GM19351 (cell line): Measurements from ENCODE around the gene KDM1A.
"Not testable (repeated sequence)": the region's sequence is repeated elsewhere in the genome, so short reads cannot be mapped to it uniquely, and the experiment has no call there.

Experiments used
- ATAC-seq: cut with Tn5 transposase; IDR thresholded peaks from one replicate; pipeline ENCODE4 v1.9.1; 2021; ENCODE audit warnings: mild to moderate bottlenecking, moderate library complexity; ENCODE audit not compliant: unreplicated experiment

Gene KDM1A

DNA sequence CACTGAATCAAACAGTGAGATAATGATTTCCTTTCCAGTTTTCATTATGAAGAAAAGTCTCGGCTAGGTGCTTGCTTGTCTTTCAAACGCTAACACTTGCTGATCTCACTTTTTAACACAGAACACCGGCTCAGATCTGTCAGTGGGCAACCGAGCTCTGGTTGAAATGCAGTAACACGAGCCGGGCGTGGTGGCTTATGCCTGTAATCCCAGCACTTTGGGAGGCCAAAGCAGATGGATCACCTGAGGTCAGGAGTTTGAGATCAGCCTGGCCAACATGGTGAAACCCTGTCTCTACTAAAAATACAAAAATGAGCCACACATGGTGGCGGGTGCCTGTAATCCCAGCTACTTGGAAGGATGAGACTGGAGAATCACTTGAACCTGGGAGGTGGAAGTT, 9.2 kb upstream of the KDM1A start:
- ATAC-seq: not testable (repeated sequence)

DNA sequence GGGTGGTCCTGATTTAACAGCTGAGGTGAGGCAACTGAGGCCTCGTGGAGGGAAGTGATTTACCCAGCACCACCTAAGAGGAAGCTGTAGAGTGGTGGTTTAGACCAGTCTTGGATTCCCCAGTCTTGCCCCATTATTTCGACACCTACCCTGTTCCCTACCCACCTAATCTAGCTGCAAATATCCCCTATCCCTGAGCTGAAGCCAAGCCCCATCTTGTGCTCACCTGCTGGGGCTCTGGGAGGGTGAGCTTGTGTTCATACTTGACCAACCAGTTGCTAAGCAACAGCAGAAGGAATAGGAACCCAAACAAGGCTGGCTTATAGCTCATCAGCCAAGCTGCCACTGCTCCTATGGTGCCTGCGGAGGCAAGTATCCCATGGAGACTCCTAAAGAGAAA, 5.6 kb upstream of the KDM1A start:
- no peak for ATAC-seq

DNA sequence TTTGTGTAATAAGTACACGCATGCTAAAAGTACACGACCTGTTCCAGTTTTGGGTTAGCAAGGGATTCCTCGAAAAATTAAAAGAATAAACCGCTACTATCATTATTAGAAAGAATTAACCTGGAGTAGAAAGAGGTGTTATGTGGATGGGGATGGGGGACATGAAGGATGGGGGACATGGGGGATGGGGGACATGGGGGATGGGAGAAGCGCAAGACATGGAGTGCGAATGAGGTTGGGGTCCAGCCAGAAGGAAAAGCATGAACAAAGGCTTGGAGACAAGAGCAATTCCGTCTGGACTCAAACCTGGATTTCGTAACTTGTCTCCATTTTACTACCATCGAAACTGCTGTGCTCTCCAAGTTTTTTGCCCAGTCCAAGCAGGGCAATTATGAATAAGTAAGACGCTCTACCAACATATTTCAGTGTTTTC, 591 bp upstream of the KDM1A start:
- ATAC-seq: no peak

GRCh38 chr1:23019863-23020625, 776 bp downstream of the KDM1A start:
- ATAC-seq: peak; percentile 11

- ATAC-seq: no peak
These were observed 1.6 kb downstream of the KDM1A start for GRCh38 chr1:23020706-23021405.

- ATAC-seq: no peak
These were observed 2.6 kb downstream of the KDM1A start for GRCh38 chr1:23021834-23022233.

DNA sequence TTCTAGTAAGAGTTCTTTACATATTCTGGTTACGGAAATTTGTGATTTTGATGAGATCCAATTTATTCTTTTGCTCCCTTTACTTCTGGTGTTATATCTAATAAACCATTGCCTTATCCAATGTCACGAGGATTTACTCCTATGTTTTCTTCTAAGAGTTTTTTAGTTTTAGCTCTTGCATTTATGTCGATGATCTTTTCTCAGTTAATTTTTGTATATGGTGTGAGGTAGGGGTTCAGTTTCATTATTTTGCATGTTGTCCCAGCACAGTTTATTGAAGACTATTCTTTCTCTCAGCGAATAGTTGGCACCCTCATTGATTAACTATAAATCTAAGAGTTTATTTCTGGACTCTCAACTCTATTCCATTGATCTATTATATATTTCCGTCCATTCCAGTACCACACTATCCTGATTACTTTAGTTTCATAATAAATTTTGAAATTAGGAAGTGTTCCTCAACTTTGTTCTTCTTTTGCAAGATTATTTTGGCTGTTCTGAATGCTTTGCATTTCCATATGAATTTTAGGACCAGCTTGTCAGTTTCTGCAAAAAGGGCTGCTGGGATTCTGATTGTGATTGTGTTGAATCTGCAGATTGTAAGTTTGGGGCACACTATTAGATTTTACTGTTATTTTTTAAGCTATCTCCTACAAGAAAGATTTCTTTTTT, 4.0 kb downstream of the KDM1A start:
- ATAC-seq: no peak

DNA sequence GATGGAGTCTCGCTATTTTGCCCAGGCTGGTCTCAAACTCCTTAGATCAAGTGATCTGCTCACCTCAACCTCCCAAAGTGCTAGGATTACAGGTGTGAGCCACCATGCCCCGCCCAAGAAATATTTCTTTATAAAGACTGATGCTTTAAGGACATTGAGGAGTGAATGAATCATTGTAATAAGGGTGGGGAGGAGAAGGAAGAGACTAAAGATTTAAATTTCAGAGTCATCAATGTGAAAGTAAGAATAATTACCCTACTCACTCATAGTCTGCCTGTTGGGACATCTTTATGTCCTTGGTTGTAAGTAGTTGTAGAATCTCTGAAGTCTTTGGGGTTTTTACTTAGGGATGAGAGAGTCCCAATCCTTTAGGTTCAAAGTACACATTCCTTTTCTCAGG, 7.3 kb downstream of the KDM1A start:
- ATAC-seq: no peak

DNA sequence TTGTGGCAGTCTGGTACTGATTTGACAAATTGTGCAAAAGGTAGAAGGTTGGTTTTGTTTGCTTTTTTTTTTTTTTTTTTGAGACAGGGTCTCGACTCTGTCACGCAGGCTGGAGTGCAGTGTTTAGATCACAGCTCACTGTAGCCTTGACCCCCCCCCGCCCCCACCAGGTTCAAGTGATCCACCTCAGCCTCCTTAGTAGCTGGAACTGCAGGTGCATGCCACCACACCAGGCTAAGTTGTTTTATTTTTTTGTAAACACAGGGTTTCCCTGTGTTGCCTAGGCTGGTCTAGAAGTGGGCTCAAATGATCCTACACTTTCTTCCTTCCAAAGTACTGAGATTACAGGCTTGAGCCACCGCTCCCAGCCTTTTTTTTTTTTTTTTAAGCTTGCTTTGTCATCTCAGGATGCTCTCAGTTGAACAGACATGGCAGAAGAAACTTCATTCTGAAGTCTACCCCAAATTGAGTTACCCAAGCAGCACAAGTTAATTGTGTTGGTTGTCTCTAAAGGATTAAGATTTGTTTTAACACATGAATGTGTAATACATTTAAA, 8.2 kb downstream of the KDM1A start:
- ATAC-seq: no peak

- no peak for ATAC-seq
These were observed 10.1 kb downstream of the KDM1A start for GRCh38 chr1:23029337-23029736.

- ATAC-seq: no peak
These were observed 16.7 kb downstream of the KDM1A start for GRCh38 chr1:23035823-23036452.

DNA sequence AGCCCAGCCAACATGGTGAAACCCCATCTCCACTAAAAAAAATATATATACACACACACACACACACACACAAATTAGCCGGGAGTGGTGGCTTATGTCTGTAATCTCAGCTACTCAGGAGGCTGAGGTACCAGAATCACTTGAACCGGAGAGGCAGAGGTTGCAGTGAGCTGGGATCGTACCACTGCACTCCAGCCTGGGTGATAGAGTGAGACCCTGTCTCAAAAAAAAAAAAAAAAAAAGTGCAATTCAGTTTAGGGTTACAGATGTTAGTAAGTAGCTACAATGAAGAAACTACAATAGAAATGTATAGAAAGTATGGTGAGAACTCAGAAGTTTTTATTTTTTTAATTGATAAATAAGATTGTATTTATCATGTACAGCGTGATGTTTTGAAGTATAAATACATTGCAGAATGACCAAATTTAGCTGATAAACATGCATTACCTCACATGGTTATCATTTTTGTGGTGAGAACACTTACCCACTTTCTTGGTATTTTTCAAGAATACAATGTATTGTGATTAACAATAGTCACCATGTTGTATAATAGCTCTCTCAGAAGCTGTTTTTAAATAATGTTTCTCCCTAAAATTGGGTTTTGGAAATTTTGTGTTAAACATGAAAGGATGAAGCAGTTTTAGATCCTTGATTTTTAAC, 17.9 kb downstream of the KDM1A start:
- ATAC-seq: no peak

DNA sequence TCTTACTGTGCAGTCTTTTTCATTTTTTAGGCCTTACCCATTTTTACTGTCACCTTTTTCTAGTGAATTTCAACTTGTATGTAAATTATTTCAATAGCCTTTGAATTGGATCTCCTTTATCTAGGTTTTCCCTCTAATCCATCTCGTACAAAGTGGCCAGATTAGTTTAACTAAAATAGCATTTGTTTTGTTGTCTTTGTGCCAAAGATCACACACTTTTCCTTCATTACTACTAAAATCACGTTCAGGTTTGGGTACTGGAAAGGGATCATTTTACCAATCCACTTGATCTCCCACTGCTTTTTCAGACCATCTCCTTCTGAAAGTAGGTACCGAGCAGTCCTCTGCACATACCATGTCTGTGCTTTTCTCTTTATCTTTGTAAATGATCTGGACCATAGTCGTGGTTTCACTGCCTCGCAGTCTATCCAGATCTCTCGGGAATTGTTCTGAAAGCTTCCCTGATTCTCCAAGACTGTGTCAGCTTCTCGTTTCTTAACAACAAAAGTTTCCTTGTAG, 20.1 kb downstream of the KDM1A start:
- ATAC-seq: no peak

DNA sequence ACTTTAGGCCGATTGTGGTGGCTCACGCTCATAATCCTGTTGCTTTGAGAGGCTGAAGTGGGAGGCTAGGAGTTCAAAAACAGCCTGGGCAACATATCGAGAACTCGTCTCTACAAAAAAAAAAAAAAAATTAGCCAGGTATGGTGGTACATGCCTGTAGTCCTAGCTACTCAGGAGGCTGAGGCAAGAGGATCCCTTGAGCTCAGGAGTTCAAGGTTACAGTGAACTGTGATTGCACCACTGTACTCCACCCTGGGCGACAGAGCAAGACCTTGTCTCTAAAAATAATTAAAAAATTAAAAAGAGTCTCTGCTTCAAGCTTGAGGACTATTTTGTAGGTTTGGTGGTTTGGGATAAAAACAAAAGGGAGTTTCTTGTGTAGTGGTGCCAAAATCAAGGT, 21.2 kb downstream of the KDM1A start:
- no peak for ATAC-seq

DNA sequence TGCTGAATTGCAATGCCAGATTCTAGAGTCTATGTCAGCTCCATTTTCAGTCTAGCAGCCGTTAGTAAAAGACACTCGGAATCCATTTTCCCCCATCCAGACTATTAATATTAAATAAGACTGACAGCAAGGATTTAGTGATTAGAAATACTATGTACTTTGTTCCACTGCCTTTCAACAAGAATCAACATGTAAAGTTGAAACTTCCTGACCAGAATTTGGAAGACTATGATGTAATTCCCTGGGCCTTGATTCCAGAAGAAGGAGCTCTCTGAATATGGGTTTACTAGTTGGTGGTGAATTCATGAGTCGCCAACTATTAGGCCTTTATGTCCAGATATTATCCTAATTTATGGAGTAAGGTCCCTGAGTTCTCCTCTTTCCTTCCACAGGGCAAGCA, 24.8 kb downstream of the KDM1A start:
- ATAC-seq: no peak

GRCh38 chr1:23050201-23050600, 30.9 kb downstream of the KDM1A start:
- ATAC-seq: no peak

GRCh38 chr1:23051290-23051909, 32.1 kb downstream of the KDM1A start:
- no peak for ATAC-seq

GRCh38 chr1:23057301-23057700, 38.0 kb downstream of the KDM1A start:
- ATAC-seq: no peak

GRCh38 chr1:23062271-23062670, 43.0 kb downstream of the KDM1A start:
- no peak for ATAC-seq

- ATAC-seq: no peak
These were observed 46.1 kb downstream of the KDM1A start for GRCh38 chr1:23065385-23065784.
